IMR-90 (cell line): ENCODE data around the gene TACC2. TPM values are rescaled to one million over a fixed set of nuclear protein-coding genes. Genes with fewer than 3 reads are reported as not detected.

Source experiments
- ATAC-seq: fragments of 200-7000 bp; cut with Tn5 transposase; 2 replicates; pipeline ENCODE4 v1.9.1; 2020; ENCODE audit warnings: low read depth, mild to moderate bottlenecking, moderate library complexity
- BruUV-seq: library from RNA; stranded (reverse); fragments of 400-500 nt; replicated peaks from 2 replicates; lab custom pipeline; 2021; lab: Mats Ljungman, UMichigan
- CTCF ChIA-PET: fragments of 300-600 bp; formaldehyde crosslinking; extraction: SDS; loops from one replicate; lab custom pipeline; 2021; ENCODE audit warnings: antibody characterized with exemption; lab: Yijun Ruan, JAX
- POLR2A ChIA-PET: fragments of 300-600 bp; sonication (Branson Sonifier 250); formaldehyde crosslinking; loops from one replicate; lab custom pipeline; 2022; ENCODE audit warnings: antibody characterized with exemption; ENCODE audit not compliant: unreplicated experiment; lab: Charles Lee
- DNase-seq: peaks from one replicate; pipeline ENCODE4 v3.0.0; 2013
- H2AFZ ChIP-seq: replicated peaks from 2 replicates; pipeline ENCODE3; 2013; ENCODE audit warnings: low read length, mild to moderate bottlenecking; ENCODE audit not compliant: poor library complexity
- H2AK5ac ChIP-seq: 2 replicates; pipeline ENCODE4 v1.6.1; 2013; ENCODE audit warnings: low read depth, low read length, inconsistent platforms
- H2AK9ac ChIP-seq: replicated peaks from 2 replicates; pipeline ENCODE3; 2013; ENCODE audit warnings: mild to moderate bottlenecking, low read depth, low read length, moderate library complexity; ENCODE audit not compliant: poor library complexity
- H2BK120ac ChIP-seq: 2 replicates; pipeline ENCODE4 v1.6.1; 2013; ENCODE audit warnings: low read depth, low read length, inconsistent platforms
- H2BK15ac ChIP-seq: 3 replicates; pipeline ENCODE4 v1.6.1; 2013; ENCODE audit warnings: low read depth, low read length, inconsistent platforms
- H2BK20ac ChIP-seq: 2 replicates; pipeline ENCODE4 v1.6.1; 2013; ENCODE audit warnings: low read depth, mild to moderate bottlenecking, inconsistent platforms, low read length, moderate library complexity
- H2BK5ac ChIP-seq: 2 replicates; pipeline ENCODE4 v1.6.1; 2013; ENCODE audit warnings: mild to moderate bottlenecking, low read depth, low read length, inconsistent platforms; ENCODE audit not compliant: poor library complexity, severe bottlenecking
- H3K14ac ChIP-seq: replicated peaks from 2 replicates; pipeline ENCODE4 v1.6.1; 2013; ENCODE audit warnings: low read depth, low read length, inconsistent platforms
- H3K18ac ChIP-seq: 2 replicates; pipeline ENCODE4 v1.6.1; 2013; ENCODE audit warnings: low read depth, low read length, control low read depth
- H3K23ac ChIP-seq: 2 replicates; pipeline ENCODE4 v1.6.1; 2013; ENCODE audit warnings: low read depth, low read length, inconsistent platforms
- H3K27ac ChIP-seq: 2 replicates; pipeline ENCODE4 v1.5.1; 2013; ENCODE audit warnings: mild to moderate bottlenecking, control low read depth, low read length; ENCODE audit not compliant: insufficient read depth
- H3K27me3 ChIP-seq: 2 replicates; pipeline ENCODE4 v1.6.1; 2013; ENCODE audit warnings: low read length; ENCODE audit not compliant: control insufficient read depth, insufficient read depth
- H3K36me3 ChIP-seq: 2 replicates; pipeline ENCODE4 v1.6.1; 2013; ENCODE audit warnings: low read length, mixed read lengths; ENCODE audit not compliant: control insufficient read depth, insufficient read depth
- H3K4ac ChIP-seq: 2 replicates; pipeline ENCODE4 v1.6.1; 2013; ENCODE audit warnings: low read depth, low read length, inconsistent platforms
- H3K4me1 ChIP-seq: 2 replicates; pipeline ENCODE4 v1.6.1; 2013; ENCODE audit warnings: low read length, mixed read lengths; ENCODE audit not compliant: control insufficient read depth, insufficient read depth
- H3K4me2 ChIP-seq: 2 replicates; pipeline ENCODE4 v1.6.1; 2013; ENCODE audit warnings: low read depth, mild to moderate bottlenecking, control low read depth, low read length, moderate library complexity
- H3K4me3 ChIP-seq: 2 replicates; pipeline ENCODE4 v1.5.1; 2013; ENCODE audit warnings: low read depth, mild to moderate bottlenecking, control low read depth, low read length, moderate library complexity; ENCODE audit not compliant: insufficient read depth
- H3K56ac ChIP-seq: 2 replicates; pipeline ENCODE4 v1.6.1; 2013; ENCODE audit warnings: low read length, inconsistent platforms; ENCODE audit not compliant: insufficient read depth; ENCODE audit errors: extremely low read depth
- H3K79me1 ChIP-seq, 2 experiments: 2 replicates each; pipeline ENCODE4 v1.6.1; 2013; ENCODE audit warnings: low read length in 2 of 2, inconsistent platforms in 1 of 2, low read depth in 1 of 2
- H3K9ac ChIP-seq: 2 replicates; pipeline ENCODE4 v1.6.1; 2013; ENCODE audit warnings: low read depth, low read length, control low read depth
- H3K9me1 ChIP-seq: 2 replicates; pipeline ENCODE4 v1.6.1; 2013; ENCODE audit warnings: low read length, inconsistent platforms; ENCODE audit not compliant: insufficient read depth
- H3K9me3 ChIP-seq: 2 replicates; pipeline ENCODE4 v1.6.1; 2013; ENCODE audit warnings: low read length; ENCODE audit not compliant: control insufficient read depth, insufficient read depth
- H4K20me1 ChIP-seq: 2 replicates; pipeline ENCODE4 v1.6.1; 2013; ENCODE audit warnings: low read length, inconsistent platforms; ENCODE audit not compliant: insufficient read depth
- H4K5ac ChIP-seq: 2 replicates; pipeline ENCODE4 v1.6.1; 2013; ENCODE audit warnings: mild to moderate bottlenecking, low read depth, low read length, control low read depth
- H4K8ac ChIP-seq, 2 experiments: 2 replicates each; pipeline ENCODE4 v1.6.1; 2013; ENCODE audit warnings: low read depth in 2 of 2, low read length in 2 of 2, control low read depth in 1 of 2, inconsistent platforms in 1 of 2
- H4K91ac ChIP-seq: 2 replicates; pipeline ENCODE4 v1.6.1; 2013; ENCODE audit warnings: low read depth, low read length, inconsistent platforms; ENCODE audit not compliant: insufficient read depth
- BHLHE40 ChIP-seq: fragments of 150-350 bp; IDR thresholded peaks from 2 replicates; pipeline ENCODE4 v1.6.1; 2016; ENCODE audit warnings: mild to moderate bottlenecking, low read depth, low read length
- CEBPB ChIP-seq: IDR thresholded peaks from 2 replicates; pipeline ENCODE4 v1.6.1; 2012; ENCODE audit warnings: low read depth, low read length, improper control_type of control experiment
- CTCF ChIP-seq: conservative IDR thresholded peaks from 2 replicates; pipeline ENCODE4 v1.5.1; 2012; ENCODE audit warnings: mild to moderate bottlenecking, low read depth, low read length, improper control_type of control experiment
- MXI1 ChIP-seq: IDR thresholded peaks from 2 replicates; pipeline ENCODE4 v1.6.1; 2012; ENCODE audit warnings: low read depth, mild to moderate bottlenecking, low read length, moderate library complexity, borderline replicate concordance
- POLR2A ChIP-seq: IDR thresholded peaks from 2 replicates; pipeline ENCODE4 v1.6.1; 2012; ENCODE audit warnings: mild to moderate bottlenecking, low read depth, low read length
- RAD21 ChIP-seq: IDR thresholded peaks from 2 replicates; pipeline ENCODE4 v1.6.1; 2012; ENCODE audit warnings: low read length, improper control_type of control experiment
- WGBS, 2 experiments: methylation state at CpG; one replicate each; pipeline versions ENCODE4 v1.1.5 to v1.1.7; 2013; ENCODE audit warnings: missing lambda C conversion rate in 2 of 2; ENCODE audit not compliant: insufficient read length in 1 of 2; ENCODE audit errors: extremely low coverage in 2 of 2; 5-methylcytosine and 5-hydroxymethylcytosine counted together
- dilution Hi-C: fragments of 300-500 bp; cut with HindIII; formaldehyde crosslinking; loops from one replicate; pipeline ENCODE4 v1.14.3; 2018; ENCODE audit warnings: low sequenced_read_pairs; ENCODE audit not compliant: unreplicated experiment
- in situ Hi-C: fragments of 300-500 bp; cut with MboI; formaldehyde crosslinking; loops from 3 replicates; pipeline ENCODE4 v1.14.3; 2019; ENCODE audit warnings: low sequenced_read_pairs, inconsistent platforms, mixed read lengths
- intact Hi-C: fragments of 100-400 bp; cut with micrococcal nuclease; formaldehyde crosslinking; loops from 2 replicates; pipeline ENCODE4 v1.10.0; 2022
- polyA plus RNA-seq, 3 experiments: library from polyadenylated mRNA; depleted of rRNA; stranded (reverse); fragments of >200 nt; gene quantifications; 2 replicates each; pipeline ENCODE4 v1.2.3, GENCODE V29; 2012; ENCODE audit warnings: low replicate concordance in 1 of 3
- total RNA-seq: library from RNA; depleted of rRNA; stranded (reverse); fragments of >200 nt; gene quantifications from 2 replicates; pipeline ENCODE4 v1.2.3, GENCODE V29; 2012

The TACC2 gene
- total and polyA plus RNA-seq, 2 of the 4 experiments (the other 2 are of a cell fraction) = 2.9 to 15.4 TPM

- no peak overlapping the region for H4K8ac ChIP-seq
- H3K4me1 ChIP-seq = 0 out of 2 replicates have a peak, but pooled peaks cover 2% of the 10 kb centered on the region
- TF ChIP-seq RAD21 (no peak), CEBPB (no peak), BHLHE40 (no peak), MXI1 (no peak), CTCF (no peak), POLR2A (no peak)
- dilution Hi-C loops = no loop called here
- ChIA-PET CTCF (no interaction called here), POLR2A (no interaction called here)
- no peak for ATAC-seq
- no peak overlapping the region for H3K4me2 ChIP-seq
- no peak overlapping the region for H3K14ac ChIP-seq
- no peak overlapping the region for H3K18ac ChIP-seq
- H2BK5ac ChIP-seq = no peak overlapping the region
- H2AFZ ChIP-seq = no peak overlapping the region
- no peak overlapping the region for H3K4me3 ChIP-seq
- H3K9ac ChIP-seq = no peak overlapping the region
- in situ Hi-C loops = no loop called here
- no TSS peak for BruUV-seq
- H3K27me3 ChIP-seq = no peaks in the 10 kb centered on the region
- no peak overlapping the region for H3K4ac ChIP-seq
- no peak overlapping the region for H2BK15ac ChIP-seq
- no peaks in the 10 kb centered on the region for H4K20me1 ChIP-seq
- DNase-seq = no peak
- peaks cover under 1 to 8% of the 10 kb centered on the region in 2 experiments; a peak in 2 of 4 replicates for H3K79me1 ChIP-seq
- no peak overlapping the region for H2BK20ac ChIP-seq
- no peaks in the 10 kb centered on the region for H3K36me3 ChIP-seq
- H2BK120ac ChIP-seq = no peak overlapping the region
- no peak overlapping the region for H2AK9ac ChIP-seq
- H2AK5ac ChIP-seq = no peak overlapping the region
- H4K5ac ChIP-seq = no peak overlapping the region
- H3K9me1 ChIP-seq = no peaks in the 10 kb centered on the region
- H3K23ac ChIP-seq = no peak overlapping the region
- no peak overlapping the region for H3K56ac ChIP-seq
- WGBS, 2 experiments = 96% methylated on average over 5 of the region's 26 CpGs; no CpG with 5 or more reads in 1 of the 2 experiments
- intact Hi-C loops = no loop called here
- H3K27ac ChIP-seq = no peak overlapping the region
- H3K9me3 ChIP-seq = no peaks in the 10 kb centered on the region
- H4K91ac ChIP-seq = no peak overlapping the region
These were observed 10.5 kb upstream of the TACC2 start for GRCh38 chr10:121978511-121978910.
